HUDEP-2 (cell line): ENCODE results near the gene EIF4G1.
"Not testable (repeated sequence)": the region's sequence is repeated elsewhere in the genome, so short reads cannot be mapped to it uniquely, and the experiment has no call there.

ENCODE experiments used
- DNase-seq, 76 experiments: peaks; one replicate each; lab custom pipeline; 2025; ENCODE audit not compliant: unreplicated experiment in 76 of 76; lab: John Stamatoyannopoulos, UW

The EIF4G1 gene, protein sequence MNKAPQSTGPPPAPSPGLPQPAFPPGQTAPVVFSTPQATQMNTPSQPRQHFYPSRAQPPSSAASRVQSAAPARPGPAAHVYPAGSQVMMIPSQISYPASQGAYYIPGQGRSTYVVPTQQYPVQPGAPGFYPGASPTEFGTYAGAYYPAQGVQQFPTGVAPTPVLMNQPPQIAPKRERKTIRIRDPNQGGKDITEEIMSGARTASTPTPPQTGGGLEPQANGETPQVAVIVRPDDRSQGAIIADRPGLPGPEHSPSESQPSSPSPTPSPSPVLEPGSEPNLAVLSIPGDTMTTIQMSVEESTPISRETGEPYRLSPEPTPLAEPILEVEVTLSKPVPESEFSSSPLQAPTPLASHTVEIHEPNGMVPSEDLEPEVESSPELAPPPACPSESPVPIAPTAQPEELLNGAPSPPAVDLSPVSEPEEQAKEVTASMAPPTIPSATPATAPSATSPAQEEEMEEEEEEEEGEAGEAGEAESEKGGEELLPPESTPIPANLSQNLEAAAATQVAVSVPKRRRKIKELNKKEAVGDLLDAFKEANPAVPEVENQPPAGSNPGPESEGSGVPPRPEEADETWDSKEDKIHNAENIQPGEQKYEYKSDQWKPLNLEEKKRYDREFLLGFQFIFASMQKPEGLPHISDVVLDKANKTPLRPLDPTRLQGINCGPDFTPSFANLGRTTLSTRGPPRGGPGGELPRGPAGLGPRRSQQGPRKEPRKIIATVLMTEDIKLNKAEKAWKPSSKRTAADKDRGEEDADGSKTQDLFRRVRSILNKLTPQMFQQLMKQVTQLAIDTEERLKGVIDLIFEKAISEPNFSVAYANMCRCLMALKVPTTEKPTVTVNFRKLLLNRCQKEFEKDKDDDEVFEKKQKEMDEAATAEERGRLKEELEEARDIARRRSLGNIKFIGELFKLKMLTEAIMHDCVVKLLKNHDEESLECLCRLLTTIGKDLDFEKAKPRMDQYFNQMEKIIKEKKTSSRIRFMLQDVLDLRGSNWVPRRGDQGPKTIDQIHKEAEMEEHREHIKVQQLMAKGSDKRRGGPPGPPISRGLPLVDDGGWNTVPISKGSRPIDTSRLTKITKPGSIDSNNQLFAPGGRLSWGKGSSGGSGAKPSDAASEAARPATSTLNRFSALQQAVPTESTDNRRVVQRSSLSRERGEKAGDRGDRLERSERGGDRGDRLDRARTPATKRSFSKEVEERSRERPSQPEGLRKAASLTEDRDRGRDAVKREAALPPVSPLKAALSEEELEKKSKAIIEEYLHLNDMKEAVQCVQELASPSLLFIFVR (N-terminal part only)

DNA sequence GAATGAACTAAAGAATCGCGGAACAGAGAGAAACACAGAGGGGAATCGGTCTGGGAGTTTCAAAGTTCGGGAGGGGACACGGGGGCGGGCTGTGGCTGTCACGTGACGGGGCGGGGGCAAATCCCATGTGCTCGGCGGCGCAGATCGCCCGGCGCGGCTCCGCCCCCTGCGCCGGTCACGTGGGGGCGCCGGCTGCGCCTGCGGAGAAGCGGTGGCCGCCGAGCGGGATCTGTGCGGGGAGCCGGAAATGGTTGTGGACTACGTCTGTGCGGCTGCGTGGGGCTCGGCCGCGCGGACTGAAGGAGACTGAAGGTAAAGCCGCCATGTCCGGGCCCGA lies at the start of gene EIF4G1:
TSS of gene EIF4G1 (plus strand) at position 244 of the 337 bp plus-strand sequence. CDS start 1,191 bp downstream, outside the sequence.
- DNase-seq, result peak in 75 of 76 experiments; percentile 28 to 93 (median 85)

DNA sequence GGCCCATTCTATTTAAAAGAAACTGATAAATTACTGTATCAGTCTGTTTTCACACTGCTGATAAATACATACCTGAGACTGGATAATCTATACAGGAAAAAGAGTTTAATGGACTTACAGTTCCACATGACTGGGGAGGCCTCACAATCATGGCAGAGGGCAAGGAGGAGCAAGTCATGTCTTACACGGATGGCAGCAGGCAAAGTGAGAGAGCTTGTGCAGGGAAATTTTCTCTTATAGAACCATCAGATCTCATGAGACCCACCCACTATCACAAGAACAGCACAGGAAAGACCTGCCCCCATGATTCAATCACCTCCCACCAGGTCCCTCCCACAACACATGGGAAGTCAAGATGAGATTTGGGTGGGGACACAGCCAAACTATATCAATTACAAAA lies 47.2 kb upstream of the EIF4G1 start:
- DNase-seq, result not testable (repeated sequence)

DNA sequence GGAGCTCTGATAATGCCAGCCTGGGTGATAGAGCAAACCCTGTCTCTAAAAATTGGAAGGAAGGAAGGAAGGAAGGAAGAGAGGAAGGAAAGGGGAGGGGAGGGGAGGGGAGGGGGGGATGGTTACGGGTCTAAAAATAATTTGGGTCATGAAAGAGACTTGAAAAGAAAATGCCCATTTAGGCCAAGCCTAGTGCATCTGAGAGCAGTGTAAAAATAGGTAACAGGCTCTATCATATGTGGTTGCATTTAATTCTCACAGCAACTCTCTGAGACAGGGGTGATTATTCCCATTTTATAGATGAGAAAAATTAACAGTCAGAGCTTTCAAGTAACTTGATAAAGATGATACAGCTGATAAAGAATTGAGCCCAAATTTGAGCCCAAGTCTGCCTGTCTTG lies 42.1 kb upstream of the EIF4G1 start:
- no peak for DNase-seq

DNA sequence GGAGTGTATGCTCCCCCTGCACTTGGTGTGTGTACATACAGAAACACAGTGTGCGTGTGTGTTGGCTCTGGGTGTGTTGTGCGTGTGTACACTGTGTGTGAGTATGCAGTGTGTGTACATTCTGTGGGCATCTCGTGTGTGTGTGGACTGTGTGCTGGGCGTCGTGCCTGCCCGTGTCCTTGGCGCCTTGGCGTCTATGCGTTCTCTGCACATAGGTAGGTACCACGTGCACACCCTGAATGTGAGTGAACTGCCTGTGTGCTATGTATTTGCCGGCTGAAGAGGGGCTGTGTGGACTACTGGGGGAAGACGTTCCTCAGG lies 39.1 kb upstream of the EIF4G1 start:
- DNase-seq, result no peak

DNA sequence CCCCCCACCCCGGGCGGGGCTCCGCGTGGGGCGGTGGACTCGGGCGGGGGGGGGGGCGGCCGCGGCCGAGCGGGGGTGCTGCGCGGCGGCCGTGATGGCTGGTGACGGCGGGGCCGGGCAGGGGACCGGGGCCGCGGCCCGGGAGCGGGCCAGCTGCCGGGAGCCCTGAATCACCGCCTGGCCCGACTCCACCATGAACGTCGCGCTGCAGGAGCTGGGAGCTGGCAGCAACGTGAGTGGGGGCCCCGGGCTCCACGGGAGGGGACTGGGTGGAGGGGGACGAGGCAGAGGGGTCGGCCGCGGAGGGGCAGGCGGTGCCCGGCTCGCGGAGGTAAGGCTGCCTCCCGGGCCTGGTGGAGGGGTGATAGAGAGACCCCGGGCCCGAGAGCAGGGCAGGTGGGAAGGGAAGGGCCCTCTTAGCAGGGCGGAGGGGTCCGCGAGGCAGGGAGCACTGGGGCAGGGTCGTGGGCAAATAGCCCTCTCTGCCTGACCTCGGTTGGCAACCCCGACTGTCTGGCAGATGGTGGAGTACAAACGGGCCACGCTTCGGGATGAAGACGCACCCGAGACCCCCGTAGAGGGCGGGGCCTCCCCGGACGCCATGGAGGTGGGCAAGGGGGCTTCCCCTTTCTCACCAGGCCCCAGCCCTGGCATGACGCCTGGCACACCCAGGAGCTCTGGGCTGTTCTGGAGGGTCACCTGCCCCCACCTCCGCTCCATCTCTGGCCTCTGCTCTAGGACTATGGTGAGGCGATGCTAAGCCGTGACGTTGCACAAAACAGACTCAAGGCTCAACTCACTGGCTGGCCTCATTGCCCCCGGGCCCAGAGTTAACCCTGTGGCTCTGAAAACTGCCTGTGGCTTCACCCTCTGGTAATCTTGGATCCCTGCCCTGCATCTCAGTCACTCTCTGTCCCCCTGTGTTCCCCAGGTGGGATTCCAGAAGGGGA lies 38.2 kb upstream of the EIF4G1 start, which contains the start of gene ECE2:
TSS of gene ECE2 (plus strand) at position 62 of the 950 bp plus-strand sequence. CDS start at position 194, 132 bp downstream.
- no peak for DNase-seq

DNA sequence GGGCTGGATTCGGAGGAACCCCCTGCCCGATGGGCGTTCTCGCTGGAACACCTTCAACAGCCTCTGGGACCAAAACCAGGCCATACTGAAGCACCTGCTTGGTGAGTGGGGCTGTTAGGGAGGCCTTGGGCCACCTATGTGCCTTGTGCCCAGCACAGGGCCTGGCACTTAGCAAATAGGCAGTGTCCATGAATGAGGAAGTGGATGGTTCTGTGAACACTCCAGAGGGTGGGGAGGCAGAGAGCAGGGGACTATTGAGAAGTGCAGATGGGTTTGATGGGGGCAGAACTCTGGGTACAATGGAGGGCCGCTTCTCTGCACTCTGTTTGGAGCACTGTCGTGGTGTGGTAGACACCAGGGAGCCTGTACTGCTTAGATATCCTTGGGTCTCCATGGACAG lies 37.0 kb upstream of the EIF4G1 start:
- no peak for DNase-seq

DNA sequence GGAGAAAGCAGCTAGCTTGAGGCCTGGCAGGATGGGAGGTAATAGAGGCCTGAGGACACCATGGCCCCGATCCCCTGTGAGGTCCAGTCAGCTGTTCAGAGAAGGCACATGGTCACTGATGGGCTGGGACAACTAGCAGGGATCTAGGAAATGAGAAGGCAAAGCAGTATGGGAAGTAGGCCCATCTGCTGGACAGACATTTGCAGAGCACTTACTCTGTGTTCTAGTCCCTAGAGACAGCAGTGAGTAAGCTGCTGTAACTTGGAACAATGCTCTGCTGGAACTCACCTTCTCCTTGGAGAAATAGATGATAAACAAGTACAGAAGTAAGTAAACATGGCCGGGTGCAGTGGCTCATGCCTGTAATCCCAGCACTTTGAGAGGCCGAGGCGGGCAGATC lies 31.5 kb upstream of the EIF4G1 start:
- no peak for DNase-seq

DNA sequence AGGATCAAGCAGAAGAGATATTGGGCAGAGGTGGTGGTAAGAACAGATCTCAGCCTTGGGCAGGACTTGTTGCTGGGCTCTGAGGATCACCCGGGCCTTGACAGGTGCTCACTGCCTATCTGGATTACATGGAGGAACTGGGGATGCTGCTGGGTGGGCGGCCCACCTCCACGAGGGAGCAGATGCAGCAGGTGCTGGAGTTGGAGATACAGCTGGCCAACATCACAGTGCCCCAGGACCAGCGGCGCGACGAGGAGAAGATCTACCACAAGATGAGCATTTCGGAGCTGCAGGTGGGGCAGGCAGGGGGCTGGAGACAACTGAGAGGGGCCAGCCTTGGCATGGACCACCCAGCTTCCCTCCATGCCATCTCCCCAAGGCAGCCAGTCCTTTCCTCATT lies 30.7 kb upstream of the EIF4G1 start:
- no peak for DNase-seq

DNA sequence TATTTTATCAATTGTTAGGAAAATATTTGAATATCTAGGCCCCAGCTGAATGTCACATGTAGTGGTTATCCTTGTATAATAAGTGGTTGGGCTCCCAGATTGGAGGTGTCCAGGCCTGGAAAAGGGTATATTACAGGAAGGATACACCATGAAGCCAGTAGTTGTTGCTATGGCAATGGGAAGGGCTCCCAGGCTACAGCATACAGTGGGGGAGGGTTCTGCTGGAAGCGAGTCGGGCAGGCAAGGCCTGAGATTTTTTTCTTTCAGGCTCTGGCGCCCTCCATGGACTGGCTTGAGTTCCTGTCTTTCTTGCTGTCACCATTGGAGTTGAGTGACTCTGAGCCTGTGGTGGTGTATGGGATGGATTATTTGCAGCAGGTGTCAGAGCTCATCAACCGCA lies 29.7 kb upstream of the EIF4G1 start:
- DNase-seq, result peak in 49 of 76 experiments; percentile 5 to 64 (median 24)

DNA sequence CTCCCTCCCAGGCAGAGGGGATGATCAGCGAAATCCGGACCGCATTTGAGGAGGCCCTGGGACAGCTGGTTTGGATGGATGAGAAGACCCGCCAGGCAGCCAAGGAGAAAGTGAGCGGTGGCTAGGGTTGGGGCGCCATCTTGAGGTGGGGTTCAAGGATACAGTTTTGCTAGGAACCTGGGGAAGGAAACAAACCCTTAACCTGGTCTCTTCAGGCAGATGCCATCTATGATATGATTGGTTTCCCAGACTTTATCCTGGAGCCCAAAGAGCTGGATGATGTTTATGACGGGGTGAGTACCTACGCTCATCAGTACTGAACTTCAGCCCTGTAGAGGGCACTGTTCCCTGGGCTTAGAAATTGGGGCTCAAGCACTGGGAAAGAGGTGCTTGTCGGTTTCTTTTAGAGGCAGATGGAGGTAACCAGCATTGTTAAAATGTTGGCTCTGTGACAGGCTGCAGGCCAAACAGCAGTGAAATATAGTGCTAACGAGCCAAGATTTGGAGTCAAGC lies 24.9 kb upstream of the EIF4G1 start:
- DNase-seq, result peak in 47 of 76 experiments; percentile 2 to 61 (median 30)

DNA sequence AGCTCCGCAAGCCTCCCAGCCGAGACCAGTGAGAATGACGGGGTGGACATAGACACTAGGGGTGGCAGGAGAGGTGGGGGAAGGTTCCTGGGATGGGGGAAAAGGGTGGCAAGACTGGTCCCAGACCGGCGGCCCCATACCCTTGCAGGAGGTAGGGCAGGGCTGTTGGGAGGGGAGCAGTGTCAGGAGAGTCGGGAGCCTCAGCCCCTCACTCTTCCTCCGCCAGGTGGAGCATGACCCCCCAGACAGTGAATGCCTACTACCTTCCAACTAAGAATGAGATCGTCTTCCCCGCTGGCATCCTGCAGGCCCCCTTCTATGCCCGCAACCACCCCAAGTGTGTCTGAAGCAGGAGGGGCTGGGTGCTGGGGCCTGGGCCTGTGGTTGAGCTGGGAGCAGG lies 24.1 kb upstream of the EIF4G1 start:
- no peak for DNase-seq

DNA sequence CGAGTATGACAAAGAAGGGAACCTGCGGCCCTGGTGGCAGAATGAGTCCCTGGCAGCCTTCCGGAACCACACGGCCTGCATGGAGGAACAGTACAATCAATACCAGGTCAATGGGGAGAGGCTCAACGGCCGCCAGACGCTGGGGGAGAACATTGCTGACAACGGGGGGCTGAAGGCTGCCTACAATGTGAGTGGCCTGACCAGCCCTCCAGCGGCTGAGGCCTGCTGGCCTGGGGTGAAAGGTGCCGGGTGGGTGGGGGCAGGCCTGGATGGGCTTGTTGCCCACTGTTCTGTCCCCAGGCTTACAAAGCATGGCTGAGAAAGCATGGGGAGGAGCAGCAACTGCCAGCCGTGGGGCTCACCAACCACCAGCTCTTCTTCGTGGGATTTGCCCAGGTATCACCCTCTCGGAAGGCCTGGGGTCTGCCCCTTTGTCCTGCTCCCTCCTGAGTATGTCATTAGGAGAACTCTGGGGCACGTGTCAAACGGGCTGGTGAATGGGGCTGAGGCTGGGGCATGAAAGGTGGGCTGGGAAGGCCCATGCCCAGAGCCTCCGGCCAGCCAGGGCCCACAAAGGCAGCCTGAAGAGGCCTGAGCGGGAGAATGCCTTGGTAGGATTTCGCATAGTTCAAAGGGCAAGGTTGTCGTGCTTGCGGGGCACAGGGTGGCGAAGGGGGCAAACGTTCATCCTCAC lies 23.2 kb upstream of the EIF4G1 start:
- no peak for DNase-seq

DNA sequence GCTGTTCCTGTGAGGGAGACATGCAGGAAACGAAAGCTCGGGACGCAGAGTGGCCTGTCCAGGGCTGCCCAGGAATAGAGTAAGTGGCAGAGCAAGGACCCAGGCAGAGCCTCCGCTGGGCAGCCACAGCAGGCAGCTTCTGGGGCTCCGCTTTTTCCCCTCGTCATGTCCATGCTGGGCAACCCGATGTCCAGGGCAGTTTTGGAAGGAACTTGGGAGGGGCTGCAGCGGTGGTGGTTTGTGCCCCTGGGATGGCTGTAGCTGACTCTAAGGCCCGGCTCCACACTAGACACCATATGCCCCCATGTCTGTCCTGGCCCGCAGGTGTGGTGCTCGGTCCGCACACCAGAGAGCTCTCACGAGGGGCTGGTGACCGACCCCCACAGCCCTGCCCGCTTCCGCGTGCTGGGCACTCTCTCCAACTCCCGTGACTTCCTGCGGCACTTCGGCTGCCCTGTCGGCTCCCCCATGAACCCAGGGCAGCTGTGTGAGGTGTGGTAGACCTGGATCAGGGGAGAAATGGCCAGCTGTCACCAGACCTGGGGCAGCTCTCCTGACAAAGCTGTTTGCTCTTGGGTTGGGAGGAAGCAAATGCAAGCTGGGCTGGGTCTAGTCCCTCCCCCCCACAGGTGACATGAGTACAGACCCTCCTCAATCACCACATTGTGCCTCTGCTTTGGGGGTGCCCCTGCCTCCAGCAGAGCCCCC lies 22.5 kb upstream of the EIF4G1 start:
- no peak for DNase-seq

DNA sequence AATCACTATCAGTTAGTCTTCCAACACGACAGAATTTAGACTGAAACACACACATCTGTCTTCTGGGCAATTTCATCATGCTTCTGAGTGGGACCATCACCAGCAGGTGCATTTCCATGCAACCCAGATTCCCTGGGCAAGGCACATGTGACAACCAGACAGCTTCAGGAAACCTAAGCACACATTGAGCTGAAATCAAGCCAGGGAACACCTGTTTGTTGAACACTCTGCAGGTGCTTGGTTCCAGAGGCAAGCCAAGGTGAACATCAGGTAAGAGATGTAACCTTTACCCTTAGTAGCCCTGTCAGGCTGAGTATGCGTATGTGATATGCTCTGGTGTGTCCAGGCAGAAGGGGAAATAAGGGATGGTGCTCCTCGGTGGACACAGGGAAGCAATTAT lies 18.6 kb upstream of the EIF4G1 start:
- no peak for DNase-seq

DNA sequence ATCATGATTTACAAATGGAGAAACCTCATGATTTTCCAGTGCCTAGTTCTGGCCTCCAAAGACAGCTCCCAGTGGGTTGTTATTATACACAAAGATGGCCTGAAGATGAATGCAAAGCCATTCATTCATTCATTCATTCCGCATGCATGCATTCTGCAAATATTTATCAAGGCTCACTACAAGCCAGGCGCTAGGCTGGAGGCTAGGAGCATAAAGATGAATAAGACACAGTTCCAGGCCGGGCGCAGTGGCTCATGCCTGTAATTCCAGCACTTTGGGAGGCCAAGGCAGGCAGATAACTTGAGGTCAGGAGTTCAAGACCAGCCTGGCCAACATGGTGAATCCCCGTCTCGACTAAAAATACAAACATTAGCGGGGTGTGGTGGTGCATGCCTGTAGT lies 17.8 kb upstream of the EIF4G1 start:
- DNase-seq, result no peak

DNA sequence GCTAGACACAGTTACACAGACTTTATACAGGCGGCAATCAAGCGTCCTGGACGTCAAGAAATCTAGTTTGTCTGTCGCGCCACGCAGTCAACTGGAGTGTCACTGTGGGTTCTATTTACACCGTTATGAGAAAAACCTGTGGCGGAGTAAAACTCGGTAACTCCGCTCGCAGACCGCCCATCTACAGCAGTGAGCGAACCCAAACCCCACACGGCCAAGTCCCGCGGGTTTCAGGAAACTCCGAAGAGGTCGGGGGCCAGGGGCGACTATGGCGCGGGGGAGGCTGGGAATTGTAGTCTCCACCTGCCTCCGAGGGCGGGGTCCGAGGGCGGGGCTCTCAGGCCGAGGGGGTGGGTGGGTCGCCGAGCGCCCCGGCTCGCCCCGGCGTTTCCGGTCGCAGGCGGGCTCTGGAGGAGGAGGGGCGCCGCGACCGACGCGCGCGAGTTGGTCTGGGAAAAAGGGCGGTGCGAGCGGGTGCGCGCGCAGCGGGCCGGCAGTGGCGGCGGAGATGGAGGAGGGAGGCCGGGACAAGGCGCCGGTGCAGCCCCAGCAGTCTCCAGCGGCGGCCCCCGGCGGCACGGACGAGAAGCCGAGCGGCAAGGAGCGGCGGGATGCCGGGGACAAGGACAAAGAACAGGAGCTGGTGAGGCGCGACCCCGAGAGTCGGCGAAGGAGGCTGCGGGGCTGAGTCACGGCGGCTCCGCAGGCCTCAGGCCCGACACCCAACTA lies 15.5 kb upstream of the EIF4G1 start, which contains the start of gene PSMD2:
TSS of gene PSMD2 (plus strand) at position 483 of the 729 bp plus-strand sequence. CDS start at position 509, 26 bp downstream.
- DNase-seq, result peak in 75 of 76 experiments; percentile 32 to 98 (median 94)
